A673 (cell line): ENCODE results near the gene PATJ.

Experiments used
- EZH2 ChIP-seq: fragments of 200-600 bp; sonication (generic); IDR thresholded peaks from 2 replicates; pipeline ENCODE4 v1.6.1; 2017; ENCODE audit warnings: borderline replicate concordance, low read depth, mild to moderate bottlenecking, mixed read lengths, antibody characterized with exemption, low read length; ENCODE audit not compliant: poor library complexity, severe bottlenecking
- TF ChIP-seq, protein P1 (sequence below): fragments of 300-800, 200-600 bp; sonication (generic); conservative IDR thresholded peaks from 2 replicates; pipeline ENCODE4 v1.5.1; 2017; ENCODE audit warnings: low read depth, mild to moderate bottlenecking, antibody characterized with exemption, low read length, moderate library complexity, mixed read lengths

DNA sequence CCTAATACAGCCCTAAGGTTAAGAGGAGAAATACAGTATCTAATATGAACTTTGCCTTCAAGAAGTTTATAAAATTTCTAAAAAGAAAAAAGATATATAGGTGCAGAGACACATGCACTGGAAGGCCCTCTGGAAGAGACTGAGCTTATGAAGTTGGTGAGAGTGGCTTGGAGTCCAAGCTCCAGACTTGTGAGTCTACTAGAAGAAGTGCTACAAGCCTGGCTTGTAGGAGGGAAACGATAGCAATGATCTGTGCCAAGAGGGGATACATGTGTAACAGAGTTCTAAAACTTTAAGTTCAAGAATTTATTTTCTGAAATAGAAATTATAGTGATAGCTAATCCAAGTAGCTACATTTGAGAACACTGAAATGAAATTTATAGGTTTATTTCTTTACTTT lies 213.0 kb downstream of the PATJ start:
- TF ChIP-seq, protein P1, sequence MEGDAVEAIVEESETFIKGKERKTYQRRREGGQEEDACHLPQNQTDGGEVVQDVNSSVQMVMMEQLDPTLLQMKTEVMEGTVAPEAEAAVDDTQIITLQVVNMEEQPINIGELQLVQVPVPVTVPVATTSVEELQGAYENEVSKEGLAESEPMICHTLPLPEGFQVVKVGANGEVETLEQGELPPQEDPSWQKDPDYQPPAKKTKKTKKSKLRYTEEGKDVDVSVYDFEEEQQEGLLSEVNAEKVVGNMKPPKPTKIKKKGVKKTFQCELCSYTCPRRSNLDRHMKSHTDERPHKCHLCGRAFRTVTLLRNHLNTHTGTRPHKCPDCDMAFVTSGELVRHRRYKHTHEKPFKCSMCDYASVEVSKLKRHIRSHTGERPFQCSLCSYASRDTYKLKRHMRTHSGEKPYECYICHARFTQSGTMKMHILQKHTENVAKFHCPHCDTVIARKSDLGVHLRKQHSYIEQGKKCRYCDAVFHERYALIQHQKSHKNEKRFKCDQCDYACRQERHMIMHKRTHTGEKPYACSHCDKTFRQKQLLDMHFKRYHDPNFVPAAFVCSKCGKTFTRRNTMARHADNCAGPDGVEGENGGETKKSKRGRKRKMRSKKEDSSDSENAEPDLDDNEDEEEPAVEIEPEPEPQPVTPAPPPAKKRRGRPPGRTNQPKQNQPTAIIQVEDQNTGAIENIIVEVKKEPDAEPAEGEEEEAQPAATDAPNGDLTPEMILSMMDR = no peak
- TF ChIP-seq EZH2 = no peak
